Right forelimb (tissue), 1 donor: ENCODE measurements around the gene RGSL1.

Source experiments
- DNase-seq: peaks from one replicate; pipeline ENCODE4 v3.0.0-alpha.2; 2018

Gene RGSL1

DNA sequence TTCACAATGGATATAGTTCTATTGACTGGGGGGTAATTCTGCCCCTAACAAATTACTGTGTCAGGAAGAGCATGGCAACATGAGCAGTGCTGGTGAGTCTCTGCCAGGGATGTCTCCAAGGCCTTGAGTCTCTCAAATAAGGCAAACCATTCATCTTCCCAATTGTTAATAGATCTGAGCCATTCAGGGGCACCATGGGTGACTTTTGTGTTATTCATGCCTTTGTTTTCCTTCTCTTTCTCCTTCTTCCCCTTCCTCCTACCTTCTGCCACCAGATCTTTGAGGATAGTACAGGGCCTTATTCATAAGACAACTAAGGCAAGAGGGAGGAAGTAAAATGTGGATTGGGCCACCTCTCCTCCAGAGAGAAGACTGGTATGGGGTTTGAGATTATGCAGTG is at the start of gene RGSL1:
Gene RGSL1, plus strand, starts transcription at position 60 of the 400 bp plus-strand sequence. Its CDS starts 20 bp downstream, at position 80.
- no peak for DNase-seq

DNA sequence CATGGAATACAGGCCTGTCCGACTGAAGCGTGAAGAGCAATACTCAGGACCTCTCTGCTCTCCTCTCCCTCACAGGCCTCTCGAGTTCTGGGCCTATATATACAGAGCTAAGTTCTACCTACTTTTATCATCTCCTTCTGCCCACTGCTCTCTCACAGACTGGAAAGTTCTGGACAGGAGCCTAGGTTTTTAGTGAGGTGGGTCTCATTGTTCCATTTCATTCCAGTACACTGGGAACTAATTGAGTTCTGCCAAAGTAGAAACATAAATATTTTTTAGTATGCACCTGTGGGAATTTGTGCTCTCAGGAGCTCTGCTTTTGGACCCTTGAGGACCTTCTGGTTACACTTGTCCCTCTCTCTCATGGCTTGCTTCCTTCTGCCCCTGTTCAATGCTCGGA is 49.4 kb upstream of the RGSL1 start, which contains the start of gene TEDDM1:
Gene TEDDM1, minus strand, starts transcription at position 101 of the 400 bp plus-strand sequence. CDS start 182 bp downstream, outside the sequence.
- DNase-seq = no peak

DNA sequence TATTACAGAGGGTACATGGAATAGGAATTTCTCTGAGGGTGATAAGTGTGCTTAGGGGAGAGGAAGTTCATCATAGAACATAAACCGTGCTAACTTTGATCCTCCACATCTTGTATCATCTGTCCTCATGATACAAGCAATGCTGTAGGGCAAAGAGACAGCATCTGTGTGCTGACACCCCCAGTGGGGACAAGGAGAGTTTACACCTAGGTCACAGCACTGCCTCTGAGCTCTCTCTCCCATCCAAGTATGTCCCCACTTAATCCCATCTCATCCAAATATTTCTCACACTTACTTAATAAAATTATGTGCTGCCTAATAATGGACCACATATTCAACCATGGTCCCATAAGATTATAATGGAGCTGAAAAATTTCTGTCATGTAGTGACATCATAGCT is 45.2 kb upstream of the RGSL1 start:
- DNase-seq = no peak

DNA sequence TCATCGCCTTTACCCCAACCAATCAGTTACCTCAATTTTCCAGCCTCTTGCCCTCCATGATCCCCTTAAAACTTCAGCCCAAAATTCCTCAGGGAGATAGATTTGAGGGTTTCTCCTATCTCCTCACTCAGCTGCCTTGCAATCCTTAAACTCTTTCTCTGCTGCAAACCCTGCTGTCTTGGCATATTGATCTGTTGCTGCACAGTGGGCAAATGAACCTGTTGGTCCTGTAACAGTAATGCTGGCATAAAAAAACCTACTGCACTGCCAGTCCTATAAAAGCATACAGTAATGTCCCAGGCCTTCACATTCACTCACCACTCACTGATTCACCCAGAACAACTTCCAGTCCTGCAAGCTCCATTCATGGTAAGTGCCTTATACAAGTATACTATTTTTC is 44.4 kb upstream of the RGSL1 start:
- DNase-seq = no peak

DNA sequence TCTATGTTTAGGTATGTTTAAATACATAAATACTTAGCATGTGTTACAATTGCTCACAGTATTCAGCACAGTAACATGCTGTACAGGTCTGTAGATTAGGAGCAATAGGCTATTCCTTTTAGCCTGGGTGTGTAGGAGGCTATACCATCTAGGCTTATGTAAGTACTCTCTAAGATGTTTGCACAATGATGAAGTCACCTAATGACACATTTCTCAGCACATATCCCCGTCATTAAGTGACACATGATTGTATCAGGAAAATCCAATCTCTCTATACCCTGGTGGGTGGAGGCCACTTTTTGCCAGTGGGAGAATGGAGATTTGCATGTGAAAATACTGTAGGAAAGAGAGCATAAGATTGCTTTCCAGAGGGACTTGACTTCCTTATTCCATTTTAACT is 43.9 kb upstream of the RGSL1 start:
- DNase-seq = no peak

DNA sequence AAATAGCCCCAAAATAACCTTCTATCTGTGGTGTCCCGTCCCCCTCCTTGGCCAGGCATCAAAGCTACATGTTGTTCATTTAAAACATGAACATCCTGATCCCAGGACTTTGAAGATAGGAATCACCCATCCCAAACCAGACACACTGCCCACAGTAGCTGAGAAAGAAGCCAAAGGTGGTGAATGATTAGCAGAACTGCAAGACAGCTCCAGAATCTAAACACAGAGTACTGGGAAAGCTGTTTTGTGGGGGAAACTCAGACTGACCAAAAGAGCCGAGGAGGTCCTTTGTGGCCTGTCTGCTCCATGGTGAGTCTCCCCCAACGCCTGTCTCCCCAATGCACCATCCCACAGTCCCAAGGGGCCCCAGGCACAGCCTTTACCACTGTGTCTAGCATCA is 42.2 kb upstream of the RGSL1 start:
- no peak for DNase-seq

DNA sequence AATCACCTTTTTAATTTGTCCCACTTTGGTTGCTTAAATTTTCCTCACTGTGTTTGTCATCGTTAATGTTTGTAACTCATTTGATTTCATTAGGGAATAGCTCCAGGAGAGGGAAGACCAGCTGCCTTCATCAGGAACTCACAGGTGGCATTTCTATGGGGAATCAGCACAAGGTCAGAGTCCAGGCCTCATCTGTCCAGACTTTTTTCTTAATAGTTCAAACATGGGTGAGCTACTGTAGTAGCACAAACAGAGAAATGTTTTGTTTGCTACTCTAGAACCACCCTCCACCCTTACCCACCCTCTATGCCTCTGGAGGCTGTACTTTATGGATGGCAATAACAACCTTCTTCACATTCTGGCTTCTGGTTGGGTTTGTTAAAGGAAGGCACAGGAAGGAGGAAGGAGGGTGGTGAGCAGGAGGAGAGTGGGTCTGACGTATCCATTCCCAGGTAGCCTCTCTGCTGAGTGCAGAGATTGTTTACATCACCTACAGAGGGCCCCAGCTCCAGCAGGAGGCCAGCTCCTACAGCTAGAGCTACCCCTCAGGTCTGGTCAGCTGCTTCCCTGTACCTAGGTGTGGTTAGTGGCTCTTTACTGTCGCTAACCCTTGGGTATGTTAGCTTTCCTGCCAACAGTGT is 41.4 kb upstream of the RGSL1 start:
- DNase-seq = no peak

DNA sequence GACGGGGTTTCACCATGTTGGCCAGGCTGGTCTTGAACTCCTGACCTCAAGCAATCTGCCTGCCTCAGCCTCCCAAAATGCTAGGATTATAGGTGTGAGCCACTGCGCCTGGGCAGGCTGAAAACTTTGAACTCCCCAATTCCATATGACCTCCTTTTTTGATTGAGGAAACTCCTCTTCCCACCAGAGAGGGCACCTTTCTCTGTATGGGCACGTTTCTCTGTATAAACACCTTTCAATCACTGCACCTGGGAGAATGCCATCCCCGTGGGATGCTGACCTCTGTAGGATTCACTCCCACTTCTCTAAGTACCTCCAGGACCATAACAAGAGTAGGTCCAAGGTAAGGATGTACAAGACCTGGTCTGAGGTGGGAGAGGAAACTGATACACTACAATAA is 39.8 kb upstream of the RGSL1 start:
- no peak for DNase-seq

DNA sequence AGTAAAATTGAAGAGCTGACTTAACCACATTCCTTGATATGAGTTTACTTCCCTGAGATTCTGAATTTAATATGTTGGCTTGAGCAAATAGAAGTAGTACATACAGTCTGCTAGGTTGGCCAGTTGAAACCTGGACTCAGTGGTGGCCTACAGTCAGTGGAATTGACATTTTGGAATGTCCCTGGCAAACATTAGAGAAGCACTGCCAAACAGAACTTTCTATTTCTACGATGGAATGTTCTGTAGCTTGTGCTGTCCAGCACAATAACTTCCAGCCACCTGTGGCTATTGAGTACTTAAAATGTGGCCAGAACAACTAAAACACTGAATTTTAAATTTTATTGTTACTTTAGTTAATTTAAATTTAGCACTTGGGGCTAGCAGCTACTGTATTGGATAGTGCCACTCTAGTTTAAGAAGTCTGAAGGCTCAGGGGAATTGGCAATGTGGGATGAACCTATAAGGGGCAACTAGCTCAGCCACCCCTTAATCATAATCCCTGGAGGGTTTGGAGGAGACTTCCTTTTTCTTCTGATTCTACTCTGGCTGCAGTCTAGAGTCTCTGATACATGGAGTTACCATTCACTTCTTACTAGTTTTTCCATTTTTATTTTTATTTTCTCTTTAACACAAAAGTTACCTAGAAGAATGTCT is 39.2 kb upstream of the RGSL1 start:
- DNase-seq = no peak

DNA sequence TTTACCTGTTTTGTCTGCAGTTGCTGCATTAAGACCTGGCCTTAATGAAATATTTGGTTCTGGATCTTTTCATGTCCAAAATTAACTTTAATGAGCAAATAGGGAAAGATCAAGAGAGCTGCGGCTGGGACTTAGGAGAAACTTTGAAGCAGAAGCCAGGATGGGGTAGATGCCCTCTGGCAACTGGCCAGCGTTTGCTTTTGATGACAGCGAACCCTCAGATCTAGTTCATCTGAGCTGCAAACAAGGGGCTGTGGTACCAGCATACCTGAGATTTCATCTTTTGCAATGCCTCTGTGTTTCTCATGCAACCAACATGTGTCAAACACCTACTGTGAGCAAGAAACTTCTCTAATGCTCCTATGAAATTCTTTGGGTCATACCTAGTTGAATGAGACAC is 36.5 kb upstream of the RGSL1 start:
- no peak for DNase-seq

DNA sequence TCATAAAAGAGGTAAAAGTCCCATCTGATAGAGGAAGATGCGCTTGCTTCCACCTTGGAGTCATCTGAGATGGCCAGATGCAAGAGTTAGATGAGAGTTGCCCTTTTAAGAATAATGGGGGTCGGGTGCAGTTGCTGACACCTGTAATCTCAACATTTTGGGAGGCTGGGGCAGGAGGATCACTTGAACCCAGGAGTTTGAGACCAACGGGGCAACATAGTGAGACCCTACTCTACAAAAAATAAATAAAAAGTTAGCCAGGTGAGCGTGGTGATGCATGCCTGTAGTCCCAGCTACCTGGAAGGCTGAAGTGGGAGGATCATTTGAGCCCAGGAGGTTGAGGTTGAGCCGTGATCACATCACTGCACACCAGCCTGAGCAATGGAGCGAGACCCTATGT is 36.0 kb upstream of the RGSL1 start:
- no peak for DNase-seq

DNA sequence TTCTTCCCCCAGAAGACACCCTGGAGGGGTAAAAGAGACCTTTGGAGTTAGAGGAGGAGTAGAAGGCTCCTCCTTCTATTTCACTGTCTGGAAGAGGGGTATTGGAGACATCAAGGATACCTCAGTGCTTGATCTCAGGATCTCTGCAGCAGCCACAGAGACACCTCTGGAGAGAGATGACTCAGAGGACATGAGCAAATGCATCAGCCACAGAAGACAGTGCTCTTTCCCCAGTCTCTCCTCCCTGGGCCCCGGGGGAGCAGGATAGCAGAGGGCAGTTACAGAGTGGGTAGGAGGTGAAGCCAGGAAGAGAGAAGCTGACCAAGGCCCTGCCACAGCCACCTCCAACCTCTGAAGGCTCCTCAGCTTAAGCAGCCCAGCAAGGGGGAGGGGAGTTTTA is 34.2 kb upstream of the RGSL1 start:
- DNase-seq = no peak

DNA sequence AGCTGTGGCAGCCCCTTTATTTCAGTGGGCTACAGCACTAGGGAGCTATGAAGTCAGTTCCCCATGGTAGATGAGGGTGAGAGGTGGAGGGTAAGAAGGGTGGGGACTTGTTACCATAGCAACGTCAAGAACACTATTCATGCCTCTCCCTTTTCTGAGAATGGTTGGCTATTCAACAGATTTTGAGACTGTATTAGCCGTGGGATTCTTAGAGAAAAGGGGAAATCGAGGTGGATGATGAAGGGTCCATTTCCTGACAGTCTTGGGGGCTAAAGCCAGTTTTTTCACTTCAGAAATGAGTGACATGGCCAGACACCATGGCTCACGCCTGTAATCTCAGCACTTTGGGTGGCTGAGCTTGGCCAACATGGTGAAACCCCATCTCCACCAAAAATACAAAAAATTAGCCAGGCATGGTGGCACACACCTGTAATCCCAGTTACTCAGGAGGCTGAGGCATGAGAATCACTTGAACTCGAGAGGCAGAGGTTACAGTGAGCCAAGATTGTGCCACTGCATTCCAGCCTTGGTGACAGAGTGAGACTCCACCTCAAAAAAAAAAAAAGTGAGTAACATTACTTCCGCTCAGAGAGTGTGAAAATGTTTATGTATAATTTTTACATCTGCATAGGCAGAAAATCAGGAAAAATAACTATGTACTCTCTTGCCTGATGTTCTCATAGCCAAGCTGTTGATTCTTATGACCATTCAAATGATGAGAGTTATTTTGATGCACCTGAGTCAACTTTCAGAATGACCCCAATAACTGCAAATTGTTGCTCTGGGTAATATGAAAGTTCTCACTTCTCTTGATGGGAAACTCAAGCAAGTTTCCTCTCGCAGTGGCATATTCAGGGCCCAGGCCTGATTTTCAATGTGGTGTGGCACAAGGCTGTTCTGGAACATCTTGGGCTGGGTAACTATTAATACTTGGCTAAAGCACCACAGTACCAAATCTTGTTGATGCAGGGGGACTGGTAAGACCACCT is 23.2 kb upstream of the RGSL1 start:
- DNase-seq = no peak

DNA sequence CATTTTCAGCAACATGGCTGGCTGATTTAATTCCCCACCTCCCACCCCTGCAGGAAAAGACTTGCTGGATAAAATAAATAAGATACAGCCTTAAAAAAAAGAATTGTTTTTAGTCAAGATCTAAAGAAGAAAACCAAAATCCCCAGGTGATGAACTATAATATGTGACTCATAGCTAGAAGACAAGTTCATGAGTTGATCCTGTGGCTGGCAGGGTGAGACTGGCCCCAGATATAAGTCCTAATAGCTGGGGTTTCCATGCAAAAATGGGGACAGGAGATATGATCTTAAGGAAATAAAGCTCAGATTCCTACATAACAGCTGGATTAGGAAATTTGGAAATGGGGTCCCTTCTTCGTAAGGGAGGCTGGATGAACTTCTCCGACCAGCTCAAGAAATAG is 21.9 kb upstream of the RGSL1 start:
- DNase-seq = no peak

DNA sequence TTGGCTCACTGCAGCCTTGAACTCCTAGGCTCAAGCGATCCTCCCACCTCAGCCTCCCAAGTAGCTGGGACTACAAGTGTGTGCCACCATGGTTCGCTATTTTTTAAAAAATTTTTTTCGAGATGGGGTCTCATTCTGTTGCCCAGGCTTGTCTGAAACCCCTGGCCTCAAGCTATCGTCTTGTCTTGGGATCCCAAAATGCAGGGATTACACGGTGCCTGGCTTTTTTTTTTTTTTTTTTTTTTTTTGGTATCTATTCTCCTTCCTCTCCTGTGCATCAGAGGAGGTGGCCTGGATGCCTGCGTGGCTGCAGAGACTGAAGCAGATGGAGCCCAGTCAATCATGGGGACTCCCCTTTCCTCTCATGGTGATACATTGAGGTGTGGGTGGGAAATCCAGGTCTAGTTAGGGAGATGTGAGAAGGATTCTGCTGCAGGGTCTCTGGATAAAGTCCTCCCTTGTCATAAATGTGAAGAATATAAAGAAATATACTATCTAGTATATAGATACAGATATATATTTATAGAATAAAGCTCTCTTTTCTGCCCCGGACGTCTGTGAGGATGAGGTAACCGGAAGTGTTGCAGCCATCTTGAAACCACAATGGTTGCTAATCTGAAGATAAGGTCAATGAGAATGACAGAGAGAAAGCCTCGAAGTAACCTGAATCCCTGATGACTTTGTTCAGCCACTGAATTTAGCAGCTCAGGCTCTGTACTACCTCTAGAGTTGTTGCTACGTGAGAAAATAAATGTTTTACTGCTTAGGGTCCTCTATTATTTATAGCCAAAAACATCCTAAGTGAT is 19.5 kb upstream of the RGSL1 start:
- DNase-seq = no peak

DNA sequence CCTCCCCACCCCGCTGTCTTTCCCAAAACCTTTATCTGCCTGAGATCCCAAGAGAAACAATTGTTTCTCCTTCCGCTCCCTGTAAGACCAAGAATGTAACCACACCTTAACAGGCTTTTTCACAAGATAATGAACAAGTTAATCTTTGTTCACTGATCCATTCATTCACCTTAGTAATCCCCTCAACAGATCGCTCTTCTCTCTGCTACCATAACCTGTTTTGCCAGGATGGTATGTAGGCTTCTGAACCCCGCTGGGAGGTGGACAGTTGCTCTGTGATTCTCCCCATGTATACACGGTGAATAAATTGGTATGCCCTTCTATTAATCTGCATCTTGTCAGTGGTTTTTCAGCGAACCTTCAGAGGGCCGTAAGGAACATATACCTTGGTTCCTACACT is 18.7 kb upstream of the RGSL1 start:
- DNase-seq = no peak

DNA sequence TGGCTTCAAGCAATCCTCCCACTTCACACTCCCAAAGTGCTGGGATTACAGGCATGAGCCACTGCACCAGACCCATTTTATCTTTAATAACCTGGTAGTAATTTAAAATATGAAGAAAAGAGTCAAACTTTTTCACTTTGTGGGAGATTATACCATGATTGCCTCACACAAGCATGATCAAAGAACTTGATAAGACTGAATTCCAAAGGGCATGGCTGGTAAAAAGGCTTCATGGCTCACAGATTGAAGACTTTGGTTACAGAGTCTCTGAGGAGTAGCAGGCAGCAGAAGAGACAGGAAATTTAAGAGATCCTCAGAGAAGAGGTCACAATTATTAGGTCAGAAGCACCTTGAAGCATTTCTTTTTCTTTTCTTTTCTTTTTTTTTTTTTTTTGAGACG is 16.4 kb upstream of the RGSL1 start:
- DNase-seq = no peak

DNA sequence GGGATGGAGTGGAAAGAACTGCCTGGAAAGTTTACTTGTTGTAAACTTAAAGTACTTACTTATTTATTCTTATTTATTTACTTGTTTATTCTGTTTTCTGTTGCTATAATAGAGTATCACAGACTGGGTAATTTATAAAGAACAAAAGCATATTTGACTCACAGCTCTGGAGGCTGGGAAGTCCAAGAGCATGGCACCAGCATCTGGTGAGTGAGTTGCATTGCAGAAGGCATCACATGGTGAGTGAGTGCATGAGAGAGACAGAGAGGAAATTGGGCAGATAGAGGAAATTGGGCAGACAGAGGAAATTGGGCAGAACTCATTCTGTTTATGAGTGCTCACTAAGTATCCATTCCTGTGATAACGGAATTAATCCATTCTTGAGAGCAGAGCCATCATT is 11.6 kb upstream of the RGSL1 start:
- DNase-seq = no peak

DNA sequence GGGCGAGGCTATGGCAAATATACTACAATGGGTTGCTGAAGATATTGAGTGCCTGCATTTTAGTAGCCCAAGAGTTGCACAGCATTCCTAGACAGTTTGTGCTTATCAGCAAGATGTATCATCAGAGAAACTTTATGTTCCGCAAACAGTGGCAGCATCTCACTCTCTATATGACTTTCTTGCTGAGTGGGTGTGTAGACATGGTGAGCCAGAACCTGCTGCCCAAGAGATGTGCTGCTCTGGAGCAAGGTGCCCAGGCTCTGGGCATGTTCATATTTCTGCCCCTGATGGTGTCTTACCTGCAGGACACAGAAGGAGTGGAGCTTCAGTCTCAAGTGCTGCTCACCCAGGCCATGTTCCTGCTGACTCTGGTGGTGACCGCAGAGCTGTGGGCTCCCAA is 8.2 kb upstream of the RGSL1 start:
- DNase-seq = no peak

DNA sequence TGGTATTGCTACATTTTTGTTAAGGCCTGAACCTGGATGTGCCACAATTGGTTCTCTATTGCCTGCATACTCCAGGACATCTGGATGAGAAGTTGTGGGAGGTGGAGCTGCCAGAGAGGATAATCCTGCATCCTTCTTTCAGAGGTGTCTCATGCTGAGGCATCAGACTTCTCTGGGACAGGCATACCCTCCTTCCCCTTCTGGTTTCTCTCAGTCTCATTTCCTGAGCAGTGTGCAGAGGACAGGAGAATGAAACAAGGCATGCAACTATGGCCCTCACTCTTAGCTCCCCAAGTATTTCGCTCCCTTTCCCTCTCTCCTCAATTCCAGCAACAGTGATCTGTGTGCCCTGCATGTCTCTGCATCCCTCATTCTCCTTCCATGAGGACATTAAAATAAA is 7.6 kb upstream of the RGSL1 start:
- no peak for DNase-seq

DNA sequence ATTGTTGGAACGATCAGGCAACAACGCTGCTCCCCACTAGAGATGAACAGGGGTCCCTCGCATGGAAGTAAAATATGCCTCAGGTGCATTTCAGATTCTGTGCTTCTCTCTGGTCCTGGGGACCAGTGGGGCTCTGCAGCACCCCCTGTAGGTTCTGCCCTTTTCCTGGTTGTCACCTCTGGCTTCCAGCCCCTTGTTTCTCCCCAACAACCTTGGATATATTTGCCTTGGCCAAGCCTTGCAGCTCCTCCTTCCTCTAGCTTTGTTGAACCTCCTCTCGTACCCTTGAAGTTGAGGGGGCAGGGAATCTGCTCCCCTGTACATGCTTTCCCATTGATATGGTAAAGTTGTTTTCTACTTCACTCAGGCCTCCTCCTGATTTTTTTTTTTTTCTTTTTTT is 5.4 kb upstream of the RGSL1 start:
- DNase-seq = no peak

DNA sequence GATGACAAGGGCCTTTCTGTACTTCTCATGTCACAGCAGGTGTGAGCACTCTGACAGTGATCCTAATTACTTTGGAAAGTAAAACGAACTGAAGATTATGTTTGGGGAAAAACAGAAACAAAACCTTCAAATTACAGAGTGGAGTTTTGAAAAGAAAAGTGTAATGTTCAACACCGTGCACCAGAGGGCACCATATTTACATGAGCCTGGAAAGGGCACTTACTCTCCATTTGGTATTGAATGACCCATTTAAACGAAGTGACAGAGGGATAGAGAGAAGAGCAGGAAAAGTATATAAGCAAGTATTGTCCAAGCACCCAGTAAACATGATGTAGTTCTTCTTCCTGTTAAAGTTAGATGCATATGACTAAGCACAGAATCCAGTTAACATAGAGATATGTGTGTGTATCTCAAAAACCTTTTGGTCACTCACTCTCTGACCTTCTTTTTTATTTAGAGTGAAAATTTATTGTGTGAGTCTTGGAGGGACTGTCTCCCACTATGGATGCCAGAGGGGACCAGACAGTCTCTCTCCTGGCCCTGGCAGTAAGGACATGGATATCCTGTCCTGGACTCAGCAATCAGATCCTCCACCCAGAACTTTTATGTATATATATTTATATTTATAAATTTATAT is 3.8 kb upstream of the RGSL1 start:
- no peak for DNase-seq
